SK-N-SH (cell line): ENCODE results near the gene CFAP57. TPM values are rescaled to one million over a fixed set of nuclear protein-coding genes. Genes with fewer than 3 reads are reported as not detected.

Experiments used
- CTCF ChIA-PET: fragments of 300-600, 350-600 bp; formaldehyde crosslinking; extraction: SDS; loops from one replicate; lab custom pipeline; 2021; lab: Yijun Ruan, JAX
- POLR2A ChIA-PET: fragments of 350-600 bp; sonication (Branson Sonifier 250); formaldehyde crosslinking; extraction: SDS; loops from one replicate; lab custom pipeline; 2020; ENCODE audit warnings: antibody characterized with exemption, inconsistent platforms; lab: Yijun Ruan, JAX
- DNase-seq: peaks from one replicate; pipeline ENCODE4 v3.0.0; 2012
- H2AFZ ChIP-seq: fragments of 200-600 bp; sonication (generic); 2 replicates; pipeline ENCODE4 v1.8.1; 2016; ENCODE audit warnings: antibody characterized with exemption, mild to moderate bottlenecking, low read depth
- H3F3A ChIP-seq: fragments of 200-600 bp; sonication (generic); replicated peaks from 2 replicates; pipeline ENCODE3; 2016; ENCODE audit warnings: antibody characterized with exemption, mild to moderate bottlenecking; ENCODE audit not compliant: insufficient read depth
- H3K27ac ChIP-seq, 2 experiments: fragments of 200-500 bp in 1 of 2; fragments of 200-600 bp in 1 of 2; sonication (Bioruptor generic) in 1 of 2; sonication (generic), shearing (Covaris generic) in 1 of 2; 2 replicates each; pipeline versions ENCODE4 v1.5.1 to v1.6.1; 2014 to 2016; ENCODE audit warnings: low read depth in 2 of 2, inconsistent platforms in 1 of 2, low read length in 1 of 2, mild to moderate bottlenecking in 1 of 2, mixed read lengths in 1 of 2
- H3K27me3 ChIP-seq: fragments of 200-600 bp; sonication (generic), shearing (Covaris generic); 2 replicates; pipeline ENCODE4 v1.6.1; 2016; ENCODE audit warnings: mixed run types; ENCODE audit not compliant: insufficient read depth
- H3K36me3 ChIP-seq, 2 experiments: fragments of 200-500 bp in 1 of 2; fragments of 200-600 bp in 1 of 2; sonication (Bioruptor generic) in 1 of 2; sonication (generic) in 1 of 2; replicated peaks in 1 of 2; 2 replicates each; pipeline versions ENCODE3 to v1.5.1; 2014 to 2016; ENCODE audit warnings: low read length in 1 of 2, mild to moderate bottlenecking in 1 of 2; ENCODE audit not compliant: insufficient read depth in 2 of 2, control insufficient read depth in 1 of 2
- H3K4me1 ChIP-seq, 2 experiments: fragments of 200-500 bp in 1 of 2; fragments of 200-600 bp in 1 of 2; sonication (Bioruptor generic) in 1 of 2; sonication (generic), shearing (Covaris generic) in 1 of 2; 2 replicates each; pipeline versions ENCODE4 v1.5.1 to v1.6.1; 2014 to 2016; ENCODE audit warnings: low read depth in 1 of 2, low read length in 1 of 2, mixed run types in 1 of 2; ENCODE audit not compliant: insufficient read depth in 2 of 2, control insufficient read depth in 1 of 2
- H3K4me2 ChIP-seq: fragments of 200-600 bp; sonication (generic), shearing (Covaris generic); 2 replicates; pipeline ENCODE4 v1.6.1; 2017; ENCODE audit warnings: mixed run types
- H3K4me3 ChIP-seq, 2 experiments: fragments of 200-500 bp in 1 of 2; fragments of 200-600 bp in 1 of 2; sonication (Bioruptor generic) in 1 of 2; sonication (generic), shearing (Covaris generic) in 1 of 2; 2 replicates each; pipeline versions ENCODE4 v1.5.1 to v1.8.1; 2014 to 2016; ENCODE audit warnings: low read depth in 2 of 2, inconsistent platforms in 1 of 2, low read length in 1 of 2, mild to moderate bottlenecking in 1 of 2, mixed read lengths in 1 of 2, moderate library complexity in 1 of 2
- H3K79me2 ChIP-seq: fragments of 200-600 bp; sonication (generic); 2 replicates; pipeline ENCODE4 v1.8.1; 2017; ENCODE audit warnings: mild to moderate bottlenecking; ENCODE audit not compliant: insufficient read depth
- H3K9ac ChIP-seq: fragments of 200-600 bp; sonication (generic); 2 replicates; pipeline ENCODE4 v1.6.1; 2017; ENCODE audit warnings: mixed run types
- H3K9me2 ChIP-seq: fragments of 200-600 bp; sonication (generic); 2 replicates; pipeline ENCODE4 v1.6.1; 2017; ENCODE audit warnings: mixed run types
- H3K9me3 ChIP-seq: fragments of 200-600 bp; sonication (generic); 2 replicates; pipeline ENCODE4 v1.6.1; 2017; ENCODE audit warnings: mixed run types, mild to moderate bottlenecking, moderate library complexity
- H4K20me1 ChIP-seq: fragments of 200-600 bp; sonication (generic); 2 replicates; pipeline ENCODE4 v1.6.1; 2017; ENCODE audit warnings: mild to moderate bottlenecking, mixed run types; ENCODE audit not compliant: insufficient read depth
- CHD2 ChIP-seq: fragments of 150-350 bp; IDR thresholded peaks from 2 replicates; pipeline ENCODE4 v1.6.1; 2018; ENCODE audit warnings: low read length; ENCODE audit not compliant: partially characterized antibody
- ELF1 ChIP-seq: IDR thresholded peaks from 2 replicates; pipeline ENCODE4 v1.4.0; 2012
- GATA2 ChIP-seq: sonication (generic); formaldehyde crosslinking; IDR thresholded peaks from 2 replicates; pipeline ENCODE4 v1.5.0; 2020; ENCODE audit warnings: mild to moderate bottlenecking, missing genetic modification reagents
- MEF2A ChIP-seq: IDR thresholded peaks from 2 replicates; pipeline ENCODE4 v1.4.0; 2012; ENCODE audit warnings: low read depth, borderline replicate concordance
- RAD21 ChIP-seq: IDR thresholded peaks from 2 replicates; pipeline ENCODE4 v1.6.1; 2012; ENCODE audit warnings: mild to moderate bottlenecking, low read length
- RCOR1 ChIP-seq: fragments of 150-350 bp; IDR thresholded peaks from 2 replicates; pipeline ENCODE4 v1.6.1; 2017; ENCODE audit warnings: antibody characterized with exemption, low read length
- SIN3A ChIP-seq: IDR thresholded peaks from 2 replicates; pipeline ENCODE4 v1.6.1; 2012; ENCODE audit warnings: low read depth, mild to moderate bottlenecking, low read length, moderate library complexity, borderline replicate concordance
- SMC3 ChIP-seq: IDR thresholded peaks from 2 replicates; pipeline ENCODE4 v1.6.1; 2012; ENCODE audit warnings: low read depth, low read length, improper control_type of control experiment
- TAF1 ChIP-seq: IDR thresholded peaks from 2 replicates; pipeline ENCODE4 v1.6.1; 2012; ENCODE audit warnings: low read depth, mild to moderate bottlenecking, low read length, moderate library complexity, borderline replicate concordance
- TEAD4 ChIP-seq: IDR thresholded peaks from 2 replicates; pipeline ENCODE4 v1.4.0; 2012; ENCODE audit warnings: mild to moderate bottlenecking, borderline replicate concordance; ENCODE audit not compliant: insufficient read depth
- YY1 ChIP-seq: IDR thresholded peaks from 2 replicates; pipeline ENCODE4 v1.4.0; 2012; ENCODE audit warnings: low read depth, mild to moderate bottlenecking
- WGBS: methylation state at CpG from one replicate; pipeline ENCODE4 v1.1.6; 2017; ENCODE audit warnings: low lambda C conversion rate; 5-methylcytosine and 5-hydroxymethylcytosine counted together
- polyA plus RNA-seq, 3 experiments: library from polyadenylated mRNA; depleted of rRNA; stranded (reverse); fragments of >200 nt; gene quantifications; 2 replicates each; pipeline ENCODE4 v1.2.3, GENCODE V29; 2012
- TF ChIP-seq, protein P1 (sequence below): IDR thresholded peaks from 2 replicates; pipeline ENCODE4 v1.4.0; 2012; ENCODE audit warnings: low read depth, borderline replicate concordance
- TF ChIP-seq, protein P2 (sequence below): fragments of 150-350 bp; IDR thresholded peaks from 2 replicates; pipeline ENCODE4 v1.6.1; 2016; ENCODE audit warnings: mild to moderate bottlenecking, low read depth, low read length
- TF ChIP-seq, protein P3 (sequence below): fragments of 200-600 bp; sonication (generic); IDR thresholded peaks from 2 replicates; pipeline ENCODE4 v1.6.1; 2017; ENCODE audit warnings: antibody characterized with exemption, mild to moderate bottlenecking, moderate library complexity

Gene CFAP57
- polyA plus RNA-seq, 1 of the 3 experiments (the other 2 are of a cell fraction) = 0.36 TPM

DNA sequence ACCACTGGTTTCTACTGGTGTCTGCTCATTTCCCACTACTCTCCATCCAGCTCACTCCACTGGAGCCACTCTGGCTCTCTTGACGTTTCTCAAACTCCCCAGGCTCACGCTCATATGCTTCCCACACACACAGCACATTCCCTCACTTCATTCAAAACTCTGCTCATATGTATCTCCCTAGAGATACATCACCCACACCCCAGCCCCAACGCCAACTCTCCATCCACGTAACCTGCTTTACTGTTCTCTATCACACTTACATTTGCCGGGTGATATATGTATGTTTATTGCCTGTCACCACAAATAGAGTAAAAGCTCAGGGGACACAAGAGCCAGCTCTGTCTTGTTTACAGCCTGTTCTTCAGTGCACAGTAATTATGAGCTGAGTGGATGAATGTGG is 22.2 kb upstream of the CFAP57 start (continued):
- TF ChIP-seq, protein P1, sequence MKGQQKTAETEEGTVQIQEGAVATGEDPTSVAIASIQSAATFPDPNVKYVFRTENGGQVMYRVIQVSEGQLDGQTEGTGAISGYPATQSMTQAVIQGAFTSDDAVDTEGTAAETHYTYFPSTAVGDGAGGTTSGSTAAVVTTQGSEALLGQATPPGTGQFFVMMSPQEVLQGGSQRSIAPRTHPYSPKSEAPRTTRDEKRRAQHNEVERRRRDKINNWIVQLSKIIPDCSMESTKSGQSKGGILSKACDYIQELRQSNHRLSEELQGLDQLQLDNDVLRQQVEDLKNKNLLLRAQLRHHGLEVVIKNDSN = no peak
- no peak for TF ChIP-seq SMC3
- no peak for TF ChIP-seq ELF1
- no peak for TF ChIP-seq TAF1
- no peak for TF ChIP-seq TEAD4
- TF ChIP-seq YY1 = no peak
- no peak for TF ChIP-seq RCOR1
- TF ChIP-seq MEF2A = no peak

DNA sequence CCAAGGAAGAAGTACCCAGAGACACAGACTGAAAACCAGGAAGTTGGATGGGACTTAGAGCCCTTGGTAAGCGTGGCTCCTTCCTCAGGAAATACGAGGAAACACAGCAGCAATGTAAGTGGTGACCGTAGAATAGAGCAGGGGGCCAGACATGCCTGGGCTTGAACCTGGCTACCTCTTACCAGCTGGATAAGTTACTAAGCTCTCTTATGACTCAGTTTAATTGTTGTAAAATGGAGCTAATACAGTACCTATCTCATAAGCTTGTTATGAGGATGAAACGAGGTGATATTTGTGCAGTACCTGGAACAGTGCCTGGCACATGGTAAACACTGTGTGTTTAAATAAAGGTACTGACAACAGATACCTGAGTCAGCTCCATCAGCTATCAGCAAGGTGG is 19.3 kb upstream of the CFAP57 start:
- Histone ChIP-seq H3K27me3 (no peaks in the 10 kb centered on the region), H3K36me3 (no peaks in the 10 kb centered on the region), H3K4me3 (no peak overlapping the region), H3F3A (no peaks in the 10 kb centered on the region), H2AFZ (0 out of 2 replicates have a peak overlapping the region, but pooled peaks have one; percentile 60), H3K9ac (no peak overlapping the region), H3K9me2 (no peaks in the 10 kb centered on the region), H4K20me1 (no peaks in the 10 kb centered on the region), H3K4me1 (peaks cover 3% of the 10 kb centered on the region in 2 experiments; a peak in 1 of 4 replicates), H3K79me2 (no peaks in the 10 kb centered on the region), H3K27ac (no peak overlapping the region), H3K4me2 (no peak overlapping the region), H3K9me3 (no peaks in the 10 kb centered on the region)
- POLR2A ChIA-PET = no interaction called here
- 71% methylated on average over 4 of the region's 4 CpGs for WGBS
- TF ChIP-seq, protein P1 = no peak
- TF ChIP-seq TAF1 = no peak
- no peak for TF ChIP-seq RAD21
- TF ChIP-seq, protein P2, sequence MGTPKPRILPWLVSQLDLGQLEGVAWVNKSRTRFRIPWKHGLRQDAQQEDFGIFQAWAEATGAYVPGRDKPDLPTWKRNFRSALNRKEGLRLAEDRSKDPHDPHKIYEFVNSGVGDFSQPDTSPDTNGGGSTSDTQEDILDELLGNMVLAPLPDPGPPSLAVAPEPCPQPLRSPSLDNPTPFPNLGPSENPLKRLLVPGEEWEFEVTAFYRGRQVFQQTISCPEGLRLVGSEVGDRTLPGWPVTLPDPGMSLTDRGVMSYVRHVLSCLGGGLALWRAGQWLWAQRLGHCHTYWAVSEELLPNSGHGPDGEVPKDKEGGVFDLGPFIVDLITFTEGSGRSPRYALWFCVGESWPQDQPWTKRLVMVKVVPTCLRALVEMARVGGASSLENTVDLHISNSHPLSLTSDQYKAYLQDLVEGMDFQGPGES = no peak
- TF ChIP-seq SIN3A = no peak
- TF ChIP-seq, protein P3, sequence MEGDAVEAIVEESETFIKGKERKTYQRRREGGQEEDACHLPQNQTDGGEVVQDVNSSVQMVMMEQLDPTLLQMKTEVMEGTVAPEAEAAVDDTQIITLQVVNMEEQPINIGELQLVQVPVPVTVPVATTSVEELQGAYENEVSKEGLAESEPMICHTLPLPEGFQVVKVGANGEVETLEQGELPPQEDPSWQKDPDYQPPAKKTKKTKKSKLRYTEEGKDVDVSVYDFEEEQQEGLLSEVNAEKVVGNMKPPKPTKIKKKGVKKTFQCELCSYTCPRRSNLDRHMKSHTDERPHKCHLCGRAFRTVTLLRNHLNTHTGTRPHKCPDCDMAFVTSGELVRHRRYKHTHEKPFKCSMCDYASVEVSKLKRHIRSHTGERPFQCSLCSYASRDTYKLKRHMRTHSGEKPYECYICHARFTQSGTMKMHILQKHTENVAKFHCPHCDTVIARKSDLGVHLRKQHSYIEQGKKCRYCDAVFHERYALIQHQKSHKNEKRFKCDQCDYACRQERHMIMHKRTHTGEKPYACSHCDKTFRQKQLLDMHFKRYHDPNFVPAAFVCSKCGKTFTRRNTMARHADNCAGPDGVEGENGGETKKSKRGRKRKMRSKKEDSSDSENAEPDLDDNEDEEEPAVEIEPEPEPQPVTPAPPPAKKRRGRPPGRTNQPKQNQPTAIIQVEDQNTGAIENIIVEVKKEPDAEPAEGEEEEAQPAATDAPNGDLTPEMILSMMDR = no peak
- TF ChIP-seq CHD2 = no peak
- TF ChIP-seq SMC3 = no peak
- no peak for TF ChIP-seq GATA2 (CRISPR knock-in tag)
- CTCF ChIA-PET = no interaction called here
- DNase-seq = no peak
